Thyroid gland (tissue), 4 donors: Measurements from ENCODE around the gene CCL24. TPM values are rescaled to one million over a fixed set of nuclear protein-coding genes. Genes with fewer than 3 reads are reported as not detected.
"Not testable (repeated sequence)": the region's sequence is repeated elsewhere in the genome, so short reads cannot be mapped to it uniquely, and the experiment has no call there.

Source experiments
- DNase-seq, 2 donors: peaks; one replicate each; pipeline ENCODE4 v3.0.0-alpha.2; 2019
- H3K27ac ChIP-seq, 3 donors: fragments of 200-600 bp; sonication (generic); 1 replicate in 2 of 3; 2 replicates in 1 of 3; pipeline ENCODE4 v1.5.1; 2016 to 2019; ENCODE audit warnings: mild to moderate bottlenecking in 1 of 3, moderate library complexity in 1 of 3
- H3K27me3 ChIP-seq: fragments of 200-600 bp; sonication (generic); one replicate; pipeline ENCODE4 v1.5.1; 2019
- H3K36me3 ChIP-seq, 2 donors: fragments of 200-600 bp; sonication (generic); one replicate each; pipeline ENCODE4 v1.5.1; 2016 to 2019
- H3K4me1 ChIP-seq, 2 donors: fragments of 200-600 bp; sonication (generic); one replicate each; pipeline ENCODE4 v1.5.1; 2017 to 2019
- H3K4me3 ChIP-seq, 3 donors: fragments of 200-600 bp; sonication (generic); replicated peaks in 1 of 3; 1 replicate in 2 of 3; 2 replicates in 1 of 3; pipeline ENCODE4 v1.5.1; 2016; ENCODE audit warnings: mild to moderate bottlenecking in 1 of 3
- H3K9me3 ChIP-seq: fragments of 200-600 bp; sonication (generic); one replicate; pipeline ENCODE4 v1.5.1; 2017
- CTCF ChIP-seq, 6 experiments: fragments of 200-600 bp in 3 of 6; fragments of 450-650 bp in 3 of 6; sonication (generic) in 3 of 6; IDR thresholded peaks; one replicate each; pipeline ENCODE4 v1.5.1; 2016 to 2019; ENCODE audit warnings: antibody characterized with exemption in 6 of 6, mild to moderate bottlenecking in 2 of 6, inconsistent platforms in 1 of 6, moderate library complexity in 1 of 6
- POLR2A ChIP-seq, 2 donors: fragments of 450-650 bp; IDR thresholded peaks; one replicate each; pipeline ENCODE4 v1.6.1; 2017; ENCODE audit warnings: antibody characterized with exemption in 2 of 2, mild to moderate bottlenecking in 2 of 2, moderate library complexity in 1 of 2
- WGBS, 2 donors: methylation state at CpG; one replicate each; pipeline ENCODE4 v1.1.5; 2017; 5-methylcytosine and 5-hydroxymethylcytosine counted together
- intact Hi-C: fragments of 100-400 bp; cut with DNase I; formaldehyde crosslinking; loops from one replicate; pipeline ENCODE4 v1.15.1; 2023
- total RNA-seq, 4 donors: library from RNA; depleted of rRNA; stranded (reverse); fragments of >200 nt; gene quantifications; one replicate each; pipeline ENCODE4 v1.2.3, GENCODE V29; 2016

Gene CCL24
- not detected for total RNA-seq

- Histone ChIP-seq H3K9me3 (no peaks in the 10 kb centered on the region), H3K27me3 (no peaks in the 10 kb centered on the region), H3K27ac (no peak within 1 kb of the TSS), H3K4me3 (no peak within 1 kb of the TSS), H3K4me1 (no peaks in the 10 kb centered on the region), H3K36me3 (no peaks in the 10 kb centered on the region)
- DNase-seq = no peak
- TF ChIP-seq POLR2A (IDR thresholded peaks at IDR 0.05) (no peak), CTCF (IDR thresholded peaks at IDR 0.05) (no peak)
- intact Hi-C loops = no loop called here
- WGBS, 2 donors = 65 to 78% methylated on average over 7 of the region's 7 CpGs
Measured at GRCh38 chr7:75813781-75814236, at the start of gene CCL24. CCL24 (minus strand) TSS chr7:75813806; CDS start chr7:75813715, 91 bp downstream.

GRCh38 chr7:75861636-75862035 lies 48.0 kb upstream of the CCL24 start:
- no peak overlapping the region for H3K27ac ChIP-seq
- TF ChIP-seq CTCF (IDR thresholded peaks at IDR 0.05) (no peak), POLR2A (IDR thresholded peaks at IDR 0.05) (no peak)
- H3K4me3 ChIP-seq = no peak overlapping the region
- 81 to 92% methylated on average over 4 of the region's 4 CpGs for WGBS, 2 donors
- no peaks in the 10 kb centered on the region for H3K36me3 ChIP-seq
- no peak for DNase-seq
- H3K9me3 ChIP-seq = no peaks in the 10 kb centered on the region
- intact Hi-C loops = loop anchor here (10.0 kb wide), 1 partner anchor 263 kb away; no protein-coding TSS in a partner anchor
- no peaks in the 10 kb centered on the region for H3K27me3 ChIP-seq
- H3K4me1 ChIP-seq = no peaks in the 10 kb centered on the region

GRCh38 chr7:75858410-75858809 lies 44.8 kb upstream of the CCL24 start:
- H3K36me3 ChIP-seq = no peaks in the 10 kb centered on the region
- H3K9me3 ChIP-seq = no peaks in the 10 kb centered on the region
- no peak for DNase-seq
- TF ChIP-seq CTCF (IDR thresholded peaks at IDR 0.05) (no peak), POLR2A (IDR thresholded peaks at IDR 0.05) (no peak)
- intact Hi-C loops = no loop called here
- no peak overlapping the region for H3K27ac ChIP-seq
- no peak overlapping the region for H3K4me3 ChIP-seq
- no peaks in the 10 kb centered on the region for H3K4me1 ChIP-seq
- H3K27me3 ChIP-seq = no peaks in the 10 kb centered on the region

GRCh38 chr7:75856536-75856935 lies 42.9 kb upstream of the CCL24 start:
- TF ChIP-seq POLR2A (IDR thresholded peaks at IDR 0.05) (no peak), CTCF (IDR thresholded peaks at IDR 0.05) (no peak)
- no peak overlapping the region for H3K27ac ChIP-seq
- intact Hi-C loops = no loop called here
- H3K4me1 ChIP-seq = no peaks in the 10 kb centered on the region
- no peak overlapping the region for H3K4me3 ChIP-seq
- DNase-seq = no peak
- WGBS, 2 donors = 91 to 94% methylated on average over 6 of the region's 6 CpGs
- no peaks in the 10 kb centered on the region for H3K36me3 ChIP-seq
- H3K27me3 ChIP-seq = no peaks in the 10 kb centered on the region
- H3K9me3 ChIP-seq = no peaks in the 10 kb centered on the region

GRCh38 chr7:75854813-75855345 lies 41.3 kb upstream of the CCL24 start:
- H3K36me3 ChIP-seq, H3K4me3 ChIP-seq, DNase-seq, H3K27me3 ChIP-seq, H3K27ac ChIP-seq, H3K4me1 ChIP-seq, intact Hi-C loops, H3K9me3 ChIP-seq: not testable (repeated sequence)
- 90 to 98% methylated on average over 10 of the region's 10 CpGs for WGBS, 2 donors

GRCh38 chr7:75854233-75854632 lies 40.6 kb upstream of the CCL24 start:
- H3K4me3 ChIP-seq = no peak overlapping the region
- H3K27ac ChIP-seq = no peak overlapping the region
- no peaks in the 10 kb centered on the region for H3K27me3 ChIP-seq
- intact Hi-C loops = no loop called here
- H3K9me3 ChIP-seq = no peaks in the 10 kb centered on the region
- 68 to 80% methylated on average over 5 of the region's 5 CpGs for WGBS, 2 donors
- no peaks in the 10 kb centered on the region for H3K36me3 ChIP-seq
- no peaks in the 10 kb centered on the region for H3K4me1 ChIP-seq
- DNase-seq = no peak
- TF ChIP-seq CTCF (IDR thresholded peaks at IDR 0.05) (no peak), POLR2A (IDR thresholded peaks at IDR 0.05) (no peak)
